A549 (cell line): ENCODE data around the gene ZNF83.
"Not testable (repeated sequence)": the region's sequence is repeated elsewhere in the genome, so short reads cannot be mapped to it uniquely, and the experiment has no call there.

ENCODE experiments used
- ATOH8 ChIP-seq: fragments of 250-450 bp; sonication (Bioruptor Pico); IDR thresholded peaks from 2 replicates; pipeline ENCODE4 v1.5.0; 2020; ENCODE audit warnings: low read depth, mild to moderate bottlenecking, moderate library complexity
- CHD2 ChIP-seq: fragments of 150-350 bp; IDR thresholded peaks from 2 replicates; pipeline ENCODE4 v1.6.1; 2014; ENCODE audit warnings: low read length; ENCODE audit not compliant: partially characterized antibody
- CTCF ChIP-seq: fragments of >200 bp; sonication (Bioruptor Twin); formaldehyde crosslinking; IDR thresholded peaks from 3 replicates; pipeline ENCODE4 v1.5.1; 2016
- KDM1A ChIP-seq: fragments of 200-600 bp; sonication (generic); IDR thresholded peaks from 2 replicates; pipeline ENCODE4 v1.6.1; 2016; ENCODE audit warnings: low read depth, mild to moderate bottlenecking
- PBX3 ChIP-seq: IDR thresholded peaks from 2 replicates; pipeline ENCODE4 v1.6.1; 2012
- POLR2A ChIP-seq: IDR thresholded peaks from 2 replicates; pipeline ENCODE4 v1.6.1; 2012; ENCODE audit warnings: mild to moderate bottlenecking, low read length
- RAD21 ChIP-seq, 2 experiments: fragments of >200 bp in 1 of 2; sonication (Bioruptor Twin) in 1 of 2; formaldehyde crosslinking in 1 of 2; IDR thresholded peaks in 1 of 2; conservative IDR thresholded peaks in 1 of 2; 2 replicates in 1 of 2; 3 replicates in 1 of 2; pipeline ENCODE4 v1.6.1; 2012 to 2018; ENCODE audit warnings: inconsistent platforms in 1 of 2
- RNF2 ChIP-seq: fragments of 200-600 bp; sonication (generic); IDR thresholded peaks from 2 replicates; pipeline ENCODE4 v1.6.1; 2016; ENCODE audit warnings: low read depth, mild to moderate bottlenecking, antibody characterized with exemption, moderate library complexity, borderline replicate concordance
- ZFP36 ChIP-seq: fragments of 450-650 bp; IDR thresholded peaks from 2 replicates; pipeline ENCODE4 v1.6.1; 2014; ENCODE audit warnings: borderline replicate concordance; ENCODE audit not compliant: partially characterized antibody
- ZSCAN20 ChIP-seq: fragments of 250-450 bp; sonication (Bioruptor Pico); IDR thresholded peaks from 2 replicates; pipeline ENCODE4 v1.8.0; 2022; ENCODE audit warnings: mild to moderate bottlenecking, moderate library complexity

DNA sequence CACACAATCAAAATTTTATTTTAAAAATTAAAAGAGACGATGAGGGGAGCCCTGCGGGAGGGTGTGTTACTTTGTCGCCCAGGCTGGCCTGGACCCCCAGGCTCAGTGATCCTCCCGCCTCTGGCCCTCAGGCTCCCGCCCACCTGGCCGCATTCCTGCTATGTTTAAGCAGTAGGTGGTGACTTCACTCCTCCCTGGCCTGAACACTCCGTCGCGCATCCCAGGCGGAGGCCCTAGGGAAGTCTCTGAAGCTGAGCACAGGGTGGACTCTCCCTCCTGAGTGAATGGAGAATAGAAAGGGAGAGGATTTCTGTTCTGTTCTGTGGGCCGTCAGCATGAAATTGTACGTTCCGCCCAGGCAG is 68.5 kb downstream of the ZNF83 start:
- not testable (repeated sequence) for TF ChIP-seq RNF2; CTCF; CHD2; PBX3; RAD21 (conservative IDR thresholded peaks at IDR 0.05 in 1 of 2, IDR thresholded peaks at IDR 0.05 in 1 of 2); POLR2A; ZSCAN20; ZFP36; ATOH8 (CRISPR knock-in tag); KDM1A
